ENCODE measurements around the gene EFNA5. TPM values are rescaled to one million over a fixed set of nuclear protein-coding genes. Genes with fewer than 3 reads are reported as not detected.

Gene EFNA5
- total RNA-seq, 1 experiment from 2014 or later = 0.22 TPM

DNA sequence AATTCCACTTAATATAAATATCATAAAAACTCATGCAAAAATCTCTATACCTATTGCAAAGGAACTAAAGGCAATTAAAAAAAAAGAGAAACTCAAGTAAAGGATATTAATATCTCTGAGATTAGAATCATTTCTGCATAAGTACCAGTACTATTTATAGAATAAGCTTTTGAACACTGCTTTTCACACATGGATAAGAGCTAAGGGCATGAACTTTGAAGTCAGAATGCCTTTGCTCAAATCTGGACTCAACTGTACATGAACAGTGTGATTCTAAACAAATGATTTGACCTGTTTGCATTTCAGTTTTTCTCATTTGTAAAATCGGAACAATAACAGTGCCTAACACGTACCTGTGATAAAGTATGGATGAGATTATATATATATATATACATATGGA lies 255.9 kb downstream of the EFNA5 start:
- H3K9me2 ChIP-seq (ENCODE audit: insufficient read depth) = no peaks in the 10 kb centered on the region
- H3K79me2 ChIP-seq (ENCODE audit: insufficient read depth, low read length) = no peaks in the 10 kb centered on the region
- ChIA-PET POLR2A (no interaction called here), CTCF (no interaction called here), RAD21 (ENCODE audit: low non-redundant PET in 1 of 2, low total read pairs in 2 of 2, uncharacterized antibody in 2 of 2, unreplicated experiment in 2 of 2) (no interaction called here)
- no peaks in the 10 kb centered on the region for H3K9me3 ChIP-seq (ENCODE audit: control insufficient read depth in 1 of 2, insufficient read depth in 1 of 2, low read depth in 1 of 2, low read length in 2 of 2)
- no peaks in the 10 kb centered on the region for H3K4me1 ChIP-seq (ENCODE audit: control insufficient read depth in 1 of 2, insufficient read depth in 2 of 2, low read length in 2 of 2)
- no peaks in the 10 kb centered on the region for H3K36me3 ChIP-seq (ENCODE audit: control insufficient read depth in 1 of 2, insufficient read depth in 2 of 2, low read length in 2 of 2)
- no peak overlapping the region for H3K4me3 ChIP-seq (replicated peaks in 1 of 2; ENCODE audit: low read depth in 1 of 2, low read length in 2 of 2)
- no peak overlapping the region for H3K9ac ChIP-seq (ENCODE audit: low read length)
- ATAC-seq (no peak), DNase-seq (ENCODE audit: low read depth, low spot score) (no peak)
- H3K27ac ChIP-seq (ENCODE audit: low read depth, low read length) = no peak overlapping the region
- no peaks in the 10 kb centered on the region for H4K20me1 ChIP-seq (ENCODE audit: insufficient read depth)
- no TSS peak for BruUV-seq (replicated peaks)
- intact Hi-C loops (cut with micrococcal nuclease) = no loop called here
- no peaks in the 10 kb centered on the region for H3K27me3 ChIP-seq (ENCODE audit: insufficient read depth, low read length)
- H3K4me2 ChIP-seq (ENCODE audit: low read length) = no peak overlapping the region
- no peak for TF ChIP-seq SIN3A (IDR thresholded peaks at IDR 0.05; ENCODE audit: low read depth)
- TF ChIP-seq POLR2AphosphoS5 (IDR thresholded peaks at IDR 0.05; ENCODE audit: low read depth, low read length) = no peak
- H2AFZ ChIP-seq (ENCODE audit: low read depth, low read length, poor library complexity, severe bottlenecking) = no peak overlapping the region

GRCh38 chr5:107413754-107414153 lies 257.0 kb downstream of the EFNA5 start:
- no peak for TF ChIP-seq SP1 (IDR thresholded peaks at IDR 0.05; ENCODE audit: low read depth)
- TF ChIP-seq RAD21 (IDR thresholded peaks at IDR 0.05; ENCODE audit: low read depth) = no peak
- TF ChIP-seq MAX (IDR thresholded peaks at IDR 0.05) = no peak
- TF ChIP-seq, protein P1, sequence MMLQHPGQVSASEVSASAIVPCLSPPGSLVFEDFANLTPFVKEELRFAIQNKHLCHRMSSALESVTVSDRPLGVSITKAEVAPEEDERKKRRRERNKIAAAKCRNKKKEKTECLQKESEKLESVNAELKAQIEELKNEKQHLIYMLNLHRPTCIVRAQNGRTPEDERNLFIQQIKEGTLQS (IDR thresholded peaks at IDR 0.05) = no peak
- no peak for TF ChIP-seq POLR2AphosphoS5 (IDR thresholded peaks at IDR 0.05; ENCODE audit: low read depth, low read length)
- TF ChIP-seq ZFX (IDR thresholded peaks at IDR 0.05) = no peak
- TF ChIP-seq JUND (IDR thresholded peaks at IDR 0.05) = no peak
- TF ChIP-seq POLR2A (IDR thresholded peaks at IDR 0.05; ENCODE audit: borderline replicate concordance, extremely low read depth, insufficient read depth, insufficient read length) = no peak
- TF ChIP-seq YY1 (IDR thresholded peaks at IDR 0.05; ENCODE audit: extremely low read depth, insufficient replicate concordance, low read depth, low read length) = no peak
- TF ChIP-seq, protein P2, sequence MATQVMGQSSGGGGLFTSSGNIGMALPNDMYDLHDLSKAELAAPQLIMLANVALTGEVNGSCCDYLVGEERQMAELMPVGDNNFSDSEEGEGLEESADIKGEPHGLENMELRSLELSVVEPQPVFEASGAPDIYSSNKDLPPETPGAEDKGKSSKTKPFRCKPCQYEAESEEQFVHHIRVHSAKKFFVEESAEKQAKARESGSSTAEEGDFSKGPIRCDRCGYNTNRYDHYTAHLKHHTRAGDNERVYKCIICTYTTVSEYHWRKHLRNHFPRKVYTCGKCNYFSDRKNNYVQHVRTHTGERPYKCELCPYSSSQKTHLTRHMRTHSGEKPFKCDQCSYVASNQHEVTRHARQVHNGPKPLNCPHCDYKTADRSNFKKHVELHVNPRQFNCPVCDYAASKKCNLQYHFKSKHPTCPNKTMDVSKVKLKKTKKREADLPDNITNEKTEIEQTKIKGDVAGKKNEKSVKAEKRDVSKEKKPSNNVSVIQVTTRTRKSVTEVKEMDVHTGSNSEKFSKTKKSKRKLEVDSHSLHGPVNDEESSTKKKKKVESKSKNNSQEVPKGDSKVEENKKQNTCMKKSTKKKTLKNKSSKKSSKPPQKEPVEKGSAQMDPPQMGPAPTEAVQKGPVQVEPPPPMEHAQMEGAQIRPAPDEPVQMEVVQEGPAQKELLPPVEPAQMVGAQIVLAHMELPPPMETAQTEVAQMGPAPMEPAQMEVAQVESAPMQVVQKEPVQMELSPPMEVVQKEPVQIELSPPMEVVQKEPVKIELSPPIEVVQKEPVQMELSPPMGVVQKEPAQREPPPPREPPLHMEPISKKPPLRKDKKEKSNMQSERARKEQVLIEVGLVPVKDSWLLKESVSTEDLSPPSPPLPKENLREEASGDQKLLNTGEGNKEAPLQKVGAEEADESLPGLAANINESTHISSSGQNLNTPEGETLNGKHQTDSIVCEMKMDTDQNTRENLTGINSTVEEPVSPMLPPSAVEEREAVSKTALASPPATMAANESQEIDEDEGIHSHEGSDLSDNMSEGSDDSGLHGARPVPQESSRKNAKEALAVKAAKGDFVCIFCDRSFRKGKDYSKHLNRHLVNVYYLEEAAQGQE (IDR thresholded peaks at IDR 0.05; ENCODE audit: low read depth) = no peak
- no peak for TF ChIP-seq ZNF274 (IDR thresholded peaks at IDR 0.05; ENCODE audit: low read depth, low read length)
- TF ChIP-seq, protein P3, sequence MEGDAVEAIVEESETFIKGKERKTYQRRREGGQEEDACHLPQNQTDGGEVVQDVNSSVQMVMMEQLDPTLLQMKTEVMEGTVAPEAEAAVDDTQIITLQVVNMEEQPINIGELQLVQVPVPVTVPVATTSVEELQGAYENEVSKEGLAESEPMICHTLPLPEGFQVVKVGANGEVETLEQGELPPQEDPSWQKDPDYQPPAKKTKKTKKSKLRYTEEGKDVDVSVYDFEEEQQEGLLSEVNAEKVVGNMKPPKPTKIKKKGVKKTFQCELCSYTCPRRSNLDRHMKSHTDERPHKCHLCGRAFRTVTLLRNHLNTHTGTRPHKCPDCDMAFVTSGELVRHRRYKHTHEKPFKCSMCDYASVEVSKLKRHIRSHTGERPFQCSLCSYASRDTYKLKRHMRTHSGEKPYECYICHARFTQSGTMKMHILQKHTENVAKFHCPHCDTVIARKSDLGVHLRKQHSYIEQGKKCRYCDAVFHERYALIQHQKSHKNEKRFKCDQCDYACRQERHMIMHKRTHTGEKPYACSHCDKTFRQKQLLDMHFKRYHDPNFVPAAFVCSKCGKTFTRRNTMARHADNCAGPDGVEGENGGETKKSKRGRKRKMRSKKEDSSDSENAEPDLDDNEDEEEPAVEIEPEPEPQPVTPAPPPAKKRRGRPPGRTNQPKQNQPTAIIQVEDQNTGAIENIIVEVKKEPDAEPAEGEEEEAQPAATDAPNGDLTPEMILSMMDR (IDR thresholded peaks at IDR 0.05 in 2 of 3, conservative IDR thresholded peaks at IDR 0.05 in 1 of 3; ENCODE audit: borderline replicate concordance in 1 of 3, insufficient read depth in 1 of 3, low read depth in 2 of 3, low read length in 2 of 3) = no peak
- intact Hi-C loops (cut with micrococcal nuclease) = no loop called here
- POLR2A ChIA-PET = no interaction called here
- H3K4me2 ChIP-seq (ENCODE audit: low read length) = no peak overlapping the region
- H3K27ac ChIP-seq (ENCODE audit: low read depth, low read length) = no peak overlapping the region
- H3K4me1 ChIP-seq (ENCODE audit: control insufficient read depth in 1 of 2, insufficient read depth in 2 of 2, low read length in 2 of 2) = no peaks in the 10 kb centered on the region
- H4K20me1 ChIP-seq (ENCODE audit: insufficient read depth) = no peaks in the 10 kb centered on the region
- H3K36me3 ChIP-seq (ENCODE audit: control insufficient read depth in 1 of 2, insufficient read depth in 2 of 2, low read length in 2 of 2) = no peaks in the 10 kb centered on the region
- DNase-seq (ENCODE audit: low read depth, low spot score) (no peak), ATAC-seq (no peak)
- H3K27me3 ChIP-seq (ENCODE audit: insufficient read depth, low read length) = no peaks in the 10 kb centered on the region
- H3K9me3 ChIP-seq (ENCODE audit: control insufficient read depth in 1 of 2, insufficient read depth in 1 of 2, low read depth in 1 of 2, low read length in 2 of 2) = no peaks in the 10 kb centered on the region
- no peak overlapping the region for H3K9ac ChIP-seq (ENCODE audit: low read length)
- H2AFZ ChIP-seq (ENCODE audit: low read depth, low read length, poor library complexity, severe bottlenecking) = no peak overlapping the region
- RAD21 ChIA-PET (ENCODE audit: low non-redundant PET in 1 of 2, low total read pairs in 2 of 2, uncharacterized antibody in 2 of 2, unreplicated experiment in 2 of 2) = no interaction called here
- H3K79me2 ChIP-seq (ENCODE audit: insufficient read depth, low read length) = no peaks in the 10 kb centered on the region
- CTCF ChIA-PET = no interaction called here
- H3K9me2 ChIP-seq (ENCODE audit: insufficient read depth) = no peaks in the 10 kb centered on the region
- BruUV-seq (replicated peaks) = no TSS peak
- H3K4me3 ChIP-seq (replicated peaks in 1 of 2; ENCODE audit: low read depth in 1 of 2, low read length in 2 of 2) = no peak overlapping the region
